ENCODE results near the gene CERKL. TPM values are rescaled to one million over a fixed set of nuclear protein-coding genes. Genes with fewer than 3 reads are reported as not detected.

Gene CERKL
- total and polyA plus RNA-seq, 2 of the 13 experiments (the other 11 are each of a cell fraction or from before 2014, with no cell fraction given), result not detected

DNA sequence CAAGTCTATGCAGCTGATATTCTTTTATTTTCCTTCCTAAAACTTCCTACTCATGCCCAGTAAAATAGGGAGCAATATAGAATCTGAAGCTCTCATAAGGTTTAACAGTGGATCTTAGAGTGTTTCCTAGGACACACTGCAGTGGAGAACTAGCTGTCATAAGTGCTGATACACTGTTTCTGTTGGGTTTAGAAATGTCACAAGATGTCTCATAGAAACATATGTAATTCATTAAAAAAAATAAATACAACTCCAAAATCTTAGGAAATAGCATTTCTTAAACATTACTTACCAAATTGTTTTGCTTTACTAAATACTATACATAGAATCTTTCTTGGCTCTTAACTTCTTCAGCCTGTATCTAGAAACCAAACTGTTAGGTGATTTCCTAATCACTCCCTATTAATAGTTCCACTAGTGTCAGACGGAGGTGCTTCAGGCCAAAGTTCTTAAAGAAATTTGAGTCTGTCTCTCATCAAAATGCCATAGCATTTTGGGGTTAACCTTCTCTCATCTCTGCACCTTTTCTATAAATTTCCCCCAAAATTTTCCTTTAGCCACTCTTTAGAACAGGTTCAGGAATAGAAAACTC is 93.7 kb downstream of the CERKL start:
- H3K4me3 ChIP-seq (replicated peaks in 1 of 3; ENCODE audit: insufficient read depth in 1 of 3, low read depth in 2 of 3, low read length in 3 of 3), result no peak overlapping the region
- ATAC-seq (no peak), FAIRE-seq (no peak), DNase-seq (ENCODE audit: low spot score) (no peak)
- H3K36me3 ChIP-seq (replicated peaks in 1 of 2; ENCODE audit: control insufficient read depth in 1 of 2, insufficient read depth in 2 of 2, low read length in 2 of 2), result no peaks in the 10 kb centered on the region
- no peaks in the 10 kb centered on the region for H3K4me1 ChIP-seq (ENCODE audit: insufficient read depth, low read length)
- POLR2A ChIA-PET, result no interaction called here
- H3K27ac ChIP-seq (ENCODE audit: extremely low read length, insufficient read depth, low read length), result no peak overlapping the region
- in situ Hi-C loops (cut with HindIII; ENCODE audit: extremely low pct_ligation_motif_present, low pct_unique_long_range_greater_than_20kb), result no loop called here
- H3K79me2 ChIP-seq (ENCODE audit: insufficient read depth, low read length), result no peaks in the 10 kb centered on the region
- BruUV-seq (replicated peaks), result no TSS peak
- no peak overlapping the region for H3K9ac ChIP-seq (ENCODE audit: insufficient read depth, low read depth, low read length)
- H4K20me1 ChIP-seq (ENCODE audit: insufficient read depth, low read length), result no peaks in the 10 kb centered on the region
- CTCF ChIA-PET (ENCODE audit: low intra/inter-chr PET ratio, low total read pairs), result no interaction called here
- H3K9me3 ChIP-seq (ENCODE audit: low read length), result no peaks in the 10 kb centered on the region
- TF ChIP-seq HNRNPH1 (optimal IDR thresholded peaks at IDR 0.05; ENCODE audit: low read depth, low read length) (no peak), NFKB2 (CRISPR knock-in tag; IDR thresholded peaks at IDR 0.05; ENCODE audit: borderline replicate concordance) (no peak), ZNF775 (CRISPR knock-in tag; IDR thresholded peaks at IDR 0.05; ENCODE audit: borderline replicate concordance) (no peak), TBP (CRISPR knock-in tag; IDR thresholded peaks at IDR 0.05) (no peak), PAWR (CRISPR knock-in tag; IDR thresholded peaks at IDR 0.05; ENCODE audit: borderline replicate concordance) (no peak), CREM (IDR thresholded peaks at IDR 0.05) (no peak), CREM (CRISPR knock-in tag; IDR thresholded peaks at IDR 0.05) (no peak), HMG20A (CRISPR knock-in tag; IDR thresholded peaks at IDR 0.05; ENCODE audit: borderline replicate concordance) (no peak), NR0B2 (CRISPR knock-in tag; IDR thresholded peaks at IDR 0.05) (no peak), POLR2AphosphoS2 (IDR thresholded peaks at IDR 0.05; ENCODE audit: low read depth, low read length) (no peak), MIER2 (CRISPR knock-in tag; IDR thresholded peaks at IDR 0.05) (no peak), NPAS2 (CRISPR knock-in tag; IDR thresholded peaks at IDR 0.05; ENCODE audit: borderline replicate concordance) (no peak), KDM3A (CRISPR knock-in tag; IDR thresholded peaks at IDR 0.05; ENCODE audit: low read depth) (no peak), TFAP4 (IDR thresholded peaks at IDR 0.05; ENCODE audit: borderline replicate concordance, low read depth) (no peak), ZNF33A (CRISPR knock-in tag; IDR thresholded peaks at IDR 0.05; ENCODE audit: borderline replicate concordance) (no peak), SETDB1 (CRISPR knock-in tag; IDR thresholded peaks at IDR 0.05; ENCODE audit: borderline replicate concordance) (no peak), WIZ (CRISPR knock-in tag; IDR thresholded peaks at IDR 0.05) (no peak), HES4 (CRISPR knock-in tag; IDR thresholded peaks at IDR 0.05; ENCODE audit: borderline replicate concordance) (no peak)
- TF ChIP-seq, protein P1, sequence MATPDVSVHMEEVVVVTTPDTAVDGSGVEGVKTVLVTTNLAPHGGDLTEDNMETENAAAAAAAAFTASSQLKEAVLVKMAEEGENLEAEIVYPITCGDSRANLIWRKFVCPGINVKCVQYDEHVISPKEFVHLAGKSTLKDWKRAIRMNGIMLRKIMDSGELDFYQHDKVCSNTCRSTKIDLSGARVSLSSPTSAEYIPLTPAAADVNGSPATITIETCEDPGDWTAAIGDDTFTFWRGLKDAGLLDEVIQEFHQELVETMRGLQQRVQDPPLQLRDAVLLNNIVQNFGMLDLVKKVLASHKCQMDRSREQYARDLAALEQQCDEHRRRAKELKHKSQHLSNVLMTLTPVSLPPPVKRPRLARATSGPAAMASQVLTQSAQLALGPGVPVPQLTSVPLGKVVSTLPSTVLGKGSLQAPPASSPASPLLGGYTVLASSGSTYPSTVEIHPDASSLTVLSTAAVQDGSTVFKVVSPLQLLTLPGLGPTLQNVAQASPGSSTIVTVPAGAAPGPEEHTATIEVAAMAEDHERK (CRISPR knock-in tag; IDR thresholded peaks at IDR 0.05; ENCODE audit: low read depth), result no peak
- H3K4me2 ChIP-seq (ENCODE audit: low read depth, low read length), result no peak overlapping the region
- 0% methylated on average over 1 of the region's 1 CpG for WGBS (ENCODE audit: low lambda C conversion rate)
- no peak overlapping the region for H2AFZ ChIP-seq (ENCODE audit: low read length)
- intact Hi-C loops (cut with micrococcal nuclease; ENCODE audit: unreplicated experiment), result no loop called here
- no peaks in the 10 kb centered on the region for H3K27me3 ChIP-seq (ENCODE audit: control insufficient read depth in 1 of 2, insufficient read depth in 2 of 2, low read length in 2 of 2)
